A673 (cell line): ENCODE results near the gene MKKS.

ENCODE experiments used
- CTCF ChIP-seq: fragments of 300-800, 200-600 bp; sonication (generic); conservative IDR thresholded peaks from 2 replicates; pipeline ENCODE4 v1.5.1; 2017; ENCODE audit warnings: low read depth, mild to moderate bottlenecking, antibody characterized with exemption, low read length, moderate library complexity, mixed read lengths
- EZH2 ChIP-seq: fragments of 200-600 bp; sonication (generic); IDR thresholded peaks from 2 replicates; pipeline ENCODE4 v1.6.1; 2017; ENCODE audit warnings: borderline replicate concordance, low read depth, mild to moderate bottlenecking, mixed read lengths, antibody characterized with exemption, low read length; ENCODE audit not compliant: poor library complexity, severe bottlenecking

DNA sequence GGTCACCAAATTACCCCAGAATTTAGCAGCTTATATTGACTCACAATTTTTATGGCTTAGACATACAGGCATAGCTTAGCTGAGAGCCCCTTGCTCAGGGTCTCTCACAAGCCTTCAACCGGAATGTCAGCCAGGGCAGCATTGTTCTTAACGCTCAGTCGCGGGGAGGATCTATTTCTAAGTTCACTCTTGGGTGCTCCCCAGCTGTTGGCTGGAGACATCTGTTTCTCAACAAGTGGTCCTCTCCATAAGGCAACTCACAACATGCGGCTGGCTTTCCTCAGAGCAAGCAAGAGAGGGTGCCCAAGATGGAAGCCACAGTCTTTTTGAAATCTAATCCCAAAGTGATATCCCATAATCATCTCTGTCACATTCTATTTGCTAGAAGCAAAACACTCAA lies 47.7 kb upstream of the MKKS start:
- TF ChIP-seq EZH2 (no peak), CTCF (no peak)
